ENCODE results near the gene ESR1.

DNA sequence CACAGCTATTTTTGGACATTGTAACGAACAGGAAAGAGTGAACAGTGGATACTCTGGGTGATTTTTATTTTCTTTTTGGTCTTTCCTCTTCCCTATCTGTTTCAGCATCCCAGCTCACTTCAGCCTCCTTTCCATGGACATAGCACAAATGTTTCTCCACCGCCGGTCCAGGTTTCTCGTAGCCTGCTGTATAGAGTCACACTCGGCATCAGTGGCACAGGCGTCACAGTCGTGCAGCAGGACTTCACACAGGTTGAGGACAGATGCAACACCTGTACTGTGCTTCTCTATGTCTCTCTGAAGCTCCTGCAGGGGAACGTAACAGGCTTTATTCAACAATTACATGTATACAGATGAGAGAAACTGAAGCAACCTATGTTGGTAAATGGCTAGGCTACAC is 348.3 kb downstream of the ESR1 start:
- TF ChIP-seq EZH2phosphoT487 (IDR thresholded peaks at IDR 0.05; ENCODE audit: insufficient read depth, low read depth) (no peak), EZH2 (IDR thresholded peaks at IDR 0.05; ENCODE audit: insufficient read depth, poor library complexity, severe bottlenecking) (no peak)
